Stimulated activated CD8-positive, alpha-beta memory T cell treated with anti-CD3 and anti-CD28 coated beads, Interleukin-2, amount 100 ng/mL, for 1 hour (primary cell): ENCODE measurements around the gene FAM83F.

Experiments
- DNase-seq, 2 donors: peaks; one replicate each; pipeline ENCODE4 v3.0.0-alpha.2; 2020; ENCODE audit warnings: low read depth in 2 of 2

FAM83F gene

GRCh38 chr22:39965748-39966147 lies 29.0 kb upstream of the FAM83F start:
- DNase-seq = no peak

GRCh38 chr22:39966470-39966869 lies 28.3 kb upstream of the FAM83F start:
- no peak for DNase-seq

- no peak for DNase-seq
Observed at GRCh38 chr22:39967103-39967829, 27.5 kb upstream of the FAM83F start.

- no peak for DNase-seq
Observed at GRCh38 chr22:39967996-39968972, 26.5 kb upstream of the FAM83F start.

- DNase-seq = no peak
Observed at GRCh38 chr22:39970742-39971141, 24.0 kb upstream of the FAM83F start.

- DNase-seq = no peak
Observed at GRCh38 chr22:39972641-39973040, 22.1 kb upstream of the FAM83F start.

GRCh38 chr22:39973656-39974055 lies 21.1 kb upstream of the FAM83F start:
- DNase-seq = no peak

- no peak for DNase-seq
Observed at GRCh38 chr22:39974065-39974464, 20.7 kb upstream of the FAM83F start.

GRCh38 chr22:39979048-39979447 lies 15.7 kb upstream of the FAM83F start:
- no peak for DNase-seq

GRCh38 chr22:39979458-39979857 lies 15.3 kb upstream of the FAM83F start:
- no peak for DNase-seq

GRCh38 chr22:39980596-39980995 lies 14.2 kb upstream of the FAM83F start:
- no peak for DNase-seq

- DNase-seq = no peak
Observed at GRCh38 chr22:39983346-39983745, 11.4 kb upstream of the FAM83F start.

GRCh38 chr22:39984006-39984405 lies 10.7 kb upstream of the FAM83F start:
- no peak for DNase-seq

- DNase-seq = no peak
Observed at GRCh38 chr22:39984746-39985145, 10.0 kb upstream of the FAM83F start.

GRCh38 chr22:39985383-39986035 lies 9.2 kb upstream of the FAM83F start:
- no peak for DNase-seq

- no peak for DNase-seq
Observed at GRCh38 chr22:39988386-39989114, 6.2 kb upstream of the FAM83F start.

GRCh38 chr22:39989633-39990032 lies 5.1 kb upstream of the FAM83F start:
- DNase-seq = no peak

GRCh38 chr22:39990686-39991085 lies 4.1 kb upstream of the FAM83F start:
- no peak for DNase-seq

GRCh38 chr22:39991159-39991860 lies 3.4 kb upstream of the FAM83F start:
- DNase-seq = no peak

- DNase-seq = no peak
Observed at GRCh38 chr22:39992088-39992826, 2.5 kb upstream of the FAM83F start.
